ENCODE data around the gene RSPO4. TPM values are rescaled to one million over a fixed set of nuclear protein-coding genes. Genes with fewer than 3 reads are reported as not detected.

RSPO4 gene
- total RNA-seq, 2 experiments from 2014 or later, result not detected

- Histone ChIP-seq H3K4me3 (ENCODE audit: low read depth, low read length, poor library complexity, severe bottlenecking) (no peak overlapping the region), H2AFZ (ENCODE audit: low read length) (no peak overlapping the region), H3K27ac (ENCODE audit: low read depth, low read length, poor library complexity, severe bottlenecking) (no peak overlapping the region), H3K36me3 (ENCODE audit: insufficient read depth, low read length) (no peaks in the 10 kb centered on the region), H3K4me1 (ENCODE audit: insufficient read depth, low read length, poor library complexity, severe bottlenecking) (no peaks in the 10 kb centered on the region), H3K9me2 (ENCODE audit: insufficient read depth, low read length) (no peaks in the 10 kb centered on the region), H3K79me2 (ENCODE audit: insufficient read depth, low read depth, low read length) (no peaks in the 10 kb centered on the region), H3K4me2 (ENCODE audit: low read length) (no peak overlapping the region), H4K20me1 (ENCODE audit: insufficient read depth, low read length) (no peaks in the 10 kb centered on the region), H3K9me3 (ENCODE audit: low read length) (no peaks in the 10 kb centered on the region)
- ChIA-PET POLR2A (no interaction called here), CTCF (ENCODE audit: unreplicated experiment) (interaction anchor here (1.4 kb wide), 1 partner anchor 108 kb away, joined by 4 read pairs; no protein-coding TSS in a partner anchor)
- no TSS peak for BruUV-seq (replicated peaks)
- DNase-seq (ENCODE audit: low spot score), result no peak
- intact Hi-C loops (cut with micrococcal nuclease; ENCODE audit: unreplicated experiment), result loop anchor here (10.0 kb wide), 1 partner anchor 260 kb away; no protein-coding TSS in a partner anchor
- TF ChIP-seq EZH2phosphoT487 (IDR thresholded peaks at IDR 0.05; ENCODE audit: borderline replicate concordance, low read depth, low read length) (no peak), CTCF (conservative IDR thresholded peaks at IDR 0.05; ENCODE audit: low read length) (no peak)
Observed at GRCh38 chr20:955111-955510, 47.0 kb downstream of the RSPO4 start.

GRCh38 chr20:953742-954141, 48.4 kb downstream of the RSPO4 start:
- H3K4me3 ChIP-seq (ENCODE audit: low read depth, low read length, poor library complexity, severe bottlenecking), result no peak overlapping the region
- H3K79me2 ChIP-seq (ENCODE audit: insufficient read depth, low read depth, low read length), result no peaks in the 10 kb centered on the region
- no peaks in the 10 kb centered on the region for H3K9me2 ChIP-seq (ENCODE audit: insufficient read depth, low read length)
- no peaks in the 10 kb centered on the region for H3K9me3 ChIP-seq (ENCODE audit: low read length)
- TF ChIP-seq CTCF (conservative IDR thresholded peaks at IDR 0.05; ENCODE audit: low read length) (no peak), EZH2phosphoT487 (IDR thresholded peaks at IDR 0.05; ENCODE audit: borderline replicate concordance, low read depth, low read length) (no peak)
- no peak for DNase-seq (ENCODE audit: low spot score)
- CTCF ChIA-PET (ENCODE audit: unreplicated experiment), result no interaction called here
- no peak overlapping the region for H3K27ac ChIP-seq (ENCODE audit: low read depth, low read length, poor library complexity, severe bottlenecking)
- H2AFZ ChIP-seq (ENCODE audit: low read length), result no peak overlapping the region
- BruUV-seq (replicated peaks), result no TSS peak
- H3K4me2 ChIP-seq (ENCODE audit: low read length), result no peak overlapping the region
- POLR2A ChIA-PET, result no interaction called here
- H4K20me1 ChIP-seq (ENCODE audit: insufficient read depth, low read length), result no peaks in the 10 kb centered on the region
- H3K36me3 ChIP-seq (ENCODE audit: insufficient read depth, low read length), result no peaks in the 10 kb centered on the region
- no peaks in the 10 kb centered on the region for H3K4me1 ChIP-seq (ENCODE audit: insufficient read depth, low read length, poor library complexity, severe bottlenecking)
- intact Hi-C loops (cut with micrococcal nuclease; ENCODE audit: unreplicated experiment), result loop anchor here (10.0 kb wide), 1 partner anchor 261 kb away; no protein-coding TSS in a partner anchor

DNA sequence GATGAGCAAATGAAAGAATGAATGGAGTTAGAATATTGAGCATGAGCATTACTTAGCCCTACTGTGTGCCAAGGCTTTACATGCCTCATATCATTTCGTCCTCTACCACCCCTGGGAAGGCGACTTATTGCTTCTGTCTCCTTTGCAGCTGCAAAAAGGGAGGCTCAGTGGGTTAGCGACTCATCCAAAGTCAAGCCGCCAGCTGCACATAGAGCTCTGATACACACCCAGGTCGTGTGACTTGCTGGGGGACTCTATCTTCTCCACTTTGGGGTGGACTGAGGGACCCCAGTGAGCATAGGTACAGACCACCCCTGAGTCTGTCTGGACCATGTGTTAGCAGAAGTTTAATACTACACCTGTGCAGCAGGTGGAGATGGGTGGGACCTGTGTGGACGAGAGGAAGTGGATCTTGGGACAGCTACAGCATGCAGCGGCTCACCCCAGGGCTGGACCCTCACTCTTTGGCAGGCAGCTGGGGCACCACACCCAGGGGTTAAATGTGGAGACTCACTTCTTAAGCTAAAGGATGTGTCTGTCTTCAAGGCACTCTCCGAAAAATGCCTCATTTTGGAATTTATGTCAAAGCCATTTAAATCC, 49.8 kb downstream of the RSPO4 start:
- Histone ChIP-seq H3K4me3 (ENCODE audit: low read depth, low read length, poor library complexity, severe bottlenecking) (no peak overlapping the region), H3K4me1 (ENCODE audit: insufficient read depth, low read length, poor library complexity, severe bottlenecking) (no peaks in the 10 kb centered on the region), H3K36me3 (ENCODE audit: insufficient read depth, low read length) (no peaks in the 10 kb centered on the region), H2AFZ (ENCODE audit: low read length) (no peak overlapping the region), H4K20me1 (ENCODE audit: insufficient read depth, low read length) (no peaks in the 10 kb centered on the region), H3K9me3 (ENCODE audit: low read length) (no peaks in the 10 kb centered on the region), H3K79me2 (ENCODE audit: insufficient read depth, low read depth, low read length) (no peaks in the 10 kb centered on the region), H3K27ac (ENCODE audit: low read depth, low read length, poor library complexity, severe bottlenecking) (no peak overlapping the region), H3K9me2 (ENCODE audit: insufficient read depth, low read length) (no peaks in the 10 kb centered on the region), H3K4me2 (ENCODE audit: low read length) (no peak overlapping the region)
- no peak for DNase-seq (ENCODE audit: low spot score)
- POLR2A ChIA-PET, result no interaction called here
- intact Hi-C loops (cut with micrococcal nuclease; ENCODE audit: unreplicated experiment), result loop anchor here (10.0 kb wide), 1 partner anchor 263 kb away; no protein-coding TSS in a partner anchor
- BruUV-seq (replicated peaks), result no TSS peak
- CTCF ChIA-PET (ENCODE audit: unreplicated experiment), result interaction anchor here (0.6 kb wide), 1 partner anchor 133 kb away, joined by 3 read pairs; no protein-coding TSS in a partner anchor
- TF ChIP-seq EZH2phosphoT487 (IDR thresholded peaks at IDR 0.05; ENCODE audit: borderline replicate concordance, low read depth, low read length), result no peak

Measured in OCI-LY7 (cell line).